Right ventricle myocardium inferior (tissue), 1 donor: Measurements from ENCODE around the gene GRB14. TPM values are rescaled to one million over a fixed set of nuclear protein-coding genes. Genes with fewer than 3 reads are reported as not detected.
A peak's percentile ranks its signal among the peaks of the same experiment; 100 is the strongest.
"Not testable (repeated sequence)": the region's sequence is repeated elsewhere in the genome, so short reads cannot be mapped to it uniquely, and the experiment has no call there.

ENCODE experiments used
- ATAC-seq: fragments of 200-7000 bp; cut with Tn5 transposase; one replicate; pipeline ENCODE4 v1.9.1; 2020; ENCODE audit warnings: mild to moderate bottlenecking, moderate library complexity
- DNase-seq: peaks from one replicate; pipeline ENCODE4 v3.0.0; 2021; ENCODE audit errors: missing footprints
- intact Hi-C: fragments of 100-400 bp; cut with DNase I; formaldehyde crosslinking; loops from one replicate; pipeline ENCODE4 v1.11.0; 2022
- total RNA-seq: library from RNA; stranded (reverse); fragmentation: NEBNext Ultra II Directional; extraction: Animal tissue kit (Norgen Biotek cat#: 25700); gene quantifications from one replicate; pipeline ENCODE4 v1.2.1, GENCODE V29; 2021
- donor health status: DM: no; HTN: yes; CAD: no; lungs with severe emphysema.

Gene GRB14
- total RNA-seq, 1 donor from 2014 or later: 22.1 TPM

DNA sequence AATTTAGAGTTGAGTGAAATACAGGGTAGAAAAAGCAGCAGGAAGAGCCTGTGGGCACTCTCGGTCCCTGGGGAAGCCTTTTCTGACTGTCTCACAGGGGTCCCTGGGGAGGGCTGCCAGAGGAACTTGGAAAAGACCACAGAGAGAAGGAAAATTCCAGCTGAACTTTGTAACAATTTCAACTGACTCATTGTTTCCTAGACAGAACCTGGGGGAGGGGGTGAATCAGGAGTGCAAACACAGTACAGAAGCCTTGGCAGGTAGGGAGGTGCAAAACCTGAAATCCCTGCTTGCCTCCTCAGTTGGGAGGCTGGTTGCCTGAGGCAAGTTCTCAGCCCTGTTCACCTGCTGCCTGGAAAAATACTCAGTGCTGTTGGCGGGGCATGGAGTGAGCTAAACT, 106.8 kb downstream of the GRB14 start:
- intact Hi-C loops: no loop called here
- no peak for ATAC-seq
- no peak for DNase-seq

GRCh38 chr2:164512871-164513270, 108.4 kb downstream of the GRB14 start:
- DNase-seq (no peak), ATAC-seq (no peak)
- intact Hi-C loops: no loop called here

DNA sequence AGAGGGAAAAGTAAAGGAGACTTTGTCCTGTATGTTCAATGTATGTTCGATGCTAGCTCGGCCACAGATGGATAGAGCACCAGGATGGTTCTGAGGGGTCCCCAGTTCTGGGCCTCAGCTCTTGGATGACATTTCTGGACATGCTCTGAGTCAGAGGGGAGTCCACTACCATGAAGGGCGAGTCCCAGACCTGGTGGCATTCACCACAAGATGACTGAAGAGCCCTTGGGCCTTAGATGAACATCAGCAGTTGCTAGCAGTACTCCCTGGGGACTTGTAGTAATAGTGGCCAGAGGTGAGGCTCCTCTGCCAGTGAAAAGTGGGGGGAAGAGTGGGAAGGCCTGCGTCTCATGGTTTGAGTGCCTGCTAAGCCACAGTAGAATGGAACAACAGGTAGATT, 109.5 kb downstream of the GRB14 start:
- intact Hi-C loops: no loop called here
- ATAC-seq (no peak), DNase-seq (no peak)

- DNase-seq: no peak
- ATAC-seq: peak; percentile 95
- intact Hi-C loops: no loop called here
These were observed 110.4 kb downstream of the GRB14 start for GRCh38 chr2:164510895-164511294.

- ATAC-seq (no peak), DNase-seq (no peak)
- intact Hi-C loops: no loop called here
These were observed 112.0 kb downstream of the GRB14 start for GRCh38 chr2:164509137-164509877.

DNA sequence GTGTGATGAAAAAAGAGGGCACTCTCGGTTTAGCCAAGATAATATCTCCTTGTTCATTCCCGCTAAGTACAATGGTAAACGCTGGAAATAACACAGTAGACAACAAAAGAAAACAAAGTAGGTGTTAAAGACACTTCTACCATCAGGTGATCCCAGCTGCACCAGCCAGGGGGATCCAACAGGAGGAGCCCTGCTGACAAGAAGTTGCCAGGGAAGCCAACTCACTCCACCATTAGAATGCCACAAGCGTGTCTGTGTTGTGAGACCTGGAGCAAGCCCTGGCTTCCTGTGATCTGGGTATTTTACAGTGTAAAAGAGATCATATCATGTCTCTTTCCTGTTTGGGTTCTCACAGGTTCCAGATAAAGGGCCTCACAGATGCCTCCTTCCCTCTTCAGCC, 117.0 kb downstream of the GRB14 start:
- intact Hi-C loops: no loop called here
- ATAC-seq (no peak), DNase-seq (no peak)

DNA sequence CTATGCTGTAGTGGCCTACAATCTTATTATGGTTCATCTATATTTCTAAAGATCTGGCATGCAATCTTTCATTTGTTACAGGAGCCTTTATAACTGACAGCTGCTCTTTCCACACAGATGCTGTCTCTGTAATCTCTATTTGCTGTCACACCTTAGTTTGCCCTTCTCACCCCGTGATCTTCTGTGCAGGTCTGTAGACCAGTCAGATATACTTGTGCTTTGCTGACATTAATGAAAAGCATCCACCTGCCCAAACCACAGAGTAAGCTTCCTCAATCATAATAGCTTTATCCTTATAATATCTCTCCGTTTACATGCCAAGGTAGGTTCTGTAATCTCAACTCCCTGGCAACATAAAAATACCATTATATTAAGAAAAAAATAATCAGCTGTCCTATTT, 122.4 kb downstream of the GRB14 start:
- intact Hi-C loops: no loop called here
- ATAC-seq (no peak), DNase-seq (no peak)

DNA sequence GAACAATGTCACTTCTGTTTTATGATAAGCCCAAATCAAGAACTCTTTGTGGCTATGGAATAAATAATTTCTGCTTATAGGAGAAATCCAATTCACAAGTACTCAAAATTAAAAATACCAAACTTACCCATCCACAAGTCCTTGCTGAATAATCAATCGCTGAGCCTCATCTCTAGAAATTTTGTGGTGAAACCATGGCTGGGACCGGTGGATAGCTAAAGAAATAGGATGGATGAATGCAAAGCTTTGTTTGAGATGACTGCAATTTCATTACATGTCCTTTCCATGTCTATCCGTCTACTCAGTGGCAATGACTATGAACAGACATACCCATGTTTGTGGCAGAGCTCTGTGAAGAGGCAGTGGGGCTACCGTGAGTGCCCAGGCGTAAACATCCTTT, 124.4 kb downstream of the GRB14 start:
- no peak for DNase-seq
- intact Hi-C loops: no loop called here
- ATAC-seq: no peak

DNA sequence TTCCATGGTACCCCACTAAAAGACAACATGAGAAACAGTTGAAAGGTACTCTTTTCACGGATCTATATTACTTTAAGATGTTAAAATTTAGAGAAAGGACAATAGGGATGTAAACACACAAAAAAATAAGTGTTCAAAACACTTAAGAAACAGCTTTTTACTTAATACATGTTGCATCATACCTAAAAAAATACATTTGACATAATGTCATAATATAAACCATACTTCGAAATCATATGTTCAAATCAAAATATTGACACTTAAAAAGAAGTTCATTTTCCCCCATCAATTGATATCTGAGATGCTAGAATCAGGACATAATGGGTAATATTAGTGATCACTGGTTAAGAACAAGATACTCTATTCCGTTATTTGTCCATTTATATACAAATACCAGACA, 124.9 kb downstream of the GRB14 start:
- ATAC-seq: no peak

GRCh38 chr2:164495491-164496223, 125.6 kb downstream of the GRB14 start:
- no peak for ATAC-seq
- no peak for DNase-seq
- intact Hi-C loops: no loop called here

More for the DNA sequence above, 124.9 kb downstream of the GRB14 start:
- intact Hi-C loops: no loop called here
- no peak for DNase-seq

DNA sequence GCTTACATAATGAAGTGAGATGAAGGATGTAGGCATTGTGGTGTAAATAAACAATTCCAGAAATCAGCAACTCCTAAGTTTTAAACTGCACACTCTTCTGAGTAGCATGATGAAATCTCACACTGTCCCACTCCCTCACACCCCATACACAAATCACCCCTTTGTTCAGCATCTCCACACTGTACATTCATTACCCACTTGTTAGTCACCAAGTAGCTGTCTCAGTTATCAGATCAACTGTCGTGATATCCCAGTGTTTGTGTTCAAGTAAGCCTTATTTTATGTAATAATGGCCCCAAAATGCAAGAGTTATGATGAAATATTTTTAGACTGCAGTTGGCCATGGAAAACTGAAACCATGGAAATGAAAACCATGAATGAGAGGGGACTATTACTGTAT, 135.7 kb downstream of the GRB14 start:
- DNase-seq (no peak), ATAC-seq (no peak)
- intact Hi-C loops: no loop called here

GRCh38 chr2:164479460-164479859, 141.8 kb downstream of the GRB14 start:
- ATAC-seq: no peak
- intact Hi-C loops: loop anchor here (5.0 kb wide), 1 partner anchor 1297 kb away; no protein-coding TSS in a partner anchor
- no peak for DNase-seq

GRCh38 chr2:164478205-164478604, 143.1 kb downstream of the GRB14 start:
- no peak for ATAC-seq
- intact Hi-C loops: loop anchor here (5.0 kb wide), 1 partner anchor 1296 kb away; no protein-coding TSS in a partner anchor
- DNase-seq: no peak

DNA sequence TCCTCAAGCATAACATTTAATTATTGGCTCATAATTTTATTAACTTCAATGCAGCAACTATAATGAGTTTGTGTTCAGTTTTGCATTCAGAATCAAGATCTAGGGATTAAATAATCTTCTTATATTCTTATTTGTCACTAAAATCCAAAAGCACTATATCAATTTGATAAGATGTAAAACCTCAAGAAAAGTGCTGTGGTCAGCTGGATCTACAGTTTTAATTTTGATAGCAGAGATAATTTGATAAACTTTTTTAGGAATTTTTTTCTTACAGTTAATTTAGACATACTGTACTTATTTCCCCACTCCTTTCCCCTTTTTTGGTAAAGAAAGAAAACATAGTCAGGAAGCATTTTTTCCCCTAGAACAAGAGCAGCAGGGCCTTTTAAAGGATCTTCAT, 146.4 kb downstream of the GRB14 start:
- DNase-seq (no peak), ATAC-seq (no peak)
- intact Hi-C loops: loop anchor here (5.0 kb wide), 1 partner anchor 1293 kb away; no protein-coding TSS in a partner anchor

DNA sequence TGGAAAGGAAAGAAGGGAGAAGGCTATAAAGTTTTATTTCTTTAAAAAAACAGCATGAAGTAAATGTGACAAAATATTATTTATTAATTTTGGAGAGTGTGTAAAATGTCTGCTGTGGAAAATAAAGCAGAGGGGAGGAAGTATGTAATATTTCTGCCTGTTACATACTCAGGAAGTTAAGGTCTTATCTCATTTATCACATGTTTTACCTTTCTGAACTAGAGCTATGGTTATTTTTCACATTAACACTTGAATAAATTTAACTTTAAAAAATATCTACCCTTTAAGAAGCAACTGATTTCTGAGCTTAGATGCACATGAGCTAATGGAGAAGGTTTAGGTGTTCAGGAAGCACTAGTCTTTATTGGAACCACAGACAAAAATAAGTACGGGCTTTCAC, 148.3 kb downstream of the GRB14 start:
- intact Hi-C loops: no loop called here
- DNase-seq (no peak), ATAC-seq (no peak)

DNA sequence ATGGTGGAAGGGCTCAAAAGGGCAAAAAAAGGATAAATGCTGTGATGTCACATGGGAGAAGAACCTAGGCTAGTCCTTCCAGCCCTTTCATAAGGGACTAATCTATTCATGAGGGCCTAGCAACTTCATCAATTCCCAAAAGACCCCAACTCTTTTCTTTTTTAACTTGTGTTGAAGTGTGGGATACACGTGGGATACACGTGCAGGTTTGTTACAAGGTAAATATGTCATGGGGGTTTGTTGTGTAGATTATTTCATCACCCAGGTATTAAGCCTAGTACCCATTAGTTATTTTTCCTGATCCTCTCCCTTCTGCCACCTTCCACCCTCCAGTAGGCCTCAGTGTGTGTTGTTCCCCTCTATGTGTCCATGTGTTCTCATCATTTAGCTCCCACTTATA, 156.2 kb downstream of the GRB14 start:
- DNase-seq, intact Hi-C loops, ATAC-seq: not testable (repeated sequence)

DNA sequence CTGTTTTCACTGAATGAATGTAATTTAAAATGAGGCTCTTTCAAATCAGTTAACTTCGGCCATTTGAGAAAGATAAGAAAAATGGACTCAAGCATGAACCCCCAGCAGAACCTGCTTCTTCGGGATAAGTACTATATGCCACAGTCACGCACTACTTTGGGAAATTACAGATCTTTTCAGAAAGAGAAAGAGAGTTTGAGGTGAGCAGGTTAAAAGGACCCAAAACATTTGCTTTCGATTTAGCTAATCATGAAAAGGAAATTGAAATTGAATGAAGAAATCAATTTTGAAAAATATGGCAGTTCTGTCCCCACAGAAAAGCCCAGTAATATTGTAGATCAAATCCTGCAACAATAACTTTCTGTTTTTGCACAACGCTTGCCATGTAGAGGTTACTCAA, 156.9 kb downstream of the GRB14 start:
- ATAC-seq: no peak
- no peak for DNase-seq
- intact Hi-C loops: no loop called here

DNA sequence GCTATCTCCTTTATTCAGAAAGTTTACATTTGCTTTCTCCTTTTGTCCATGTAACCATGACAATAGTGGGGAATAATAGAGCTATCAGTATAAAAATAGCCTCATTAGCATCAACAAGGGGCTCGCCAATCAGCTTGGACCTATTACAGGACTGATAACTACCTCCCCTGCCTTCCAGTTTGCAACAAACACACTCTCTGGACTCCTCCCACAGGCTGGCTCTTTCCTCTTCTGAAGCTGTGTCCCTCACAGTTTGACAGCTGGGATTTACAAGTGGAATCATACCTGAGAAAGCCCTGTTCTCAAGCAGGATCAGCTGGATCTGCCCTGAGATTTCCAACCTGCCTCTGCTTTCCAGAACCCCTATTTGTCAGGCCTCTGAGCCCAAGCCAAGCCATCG, 162.5 kb downstream of the GRB14 start:
- no peak for ATAC-seq
- no peak for DNase-seq
- intact Hi-C loops: no loop called here

DNA sequence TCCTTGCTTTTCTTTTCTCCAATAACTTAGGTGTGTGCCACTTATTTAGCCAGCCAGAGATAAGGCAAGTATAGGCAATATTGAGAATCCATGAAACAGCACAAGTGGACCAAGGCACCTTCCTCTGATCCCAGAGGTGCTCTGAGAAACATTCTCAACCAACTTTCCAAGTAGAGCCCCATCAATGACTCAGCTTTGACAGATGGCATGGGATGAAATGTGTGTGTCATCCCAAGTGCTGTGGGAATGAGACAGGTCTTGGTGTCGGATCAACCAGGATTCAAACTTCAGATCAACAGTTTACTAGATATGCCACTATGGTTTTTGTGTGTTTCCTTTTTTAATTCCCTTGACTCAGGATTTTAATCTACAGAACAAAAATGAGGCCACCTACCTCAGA, 164.0 kb downstream of the GRB14 start:
- intact Hi-C loops: no loop called here
- ATAC-seq: no peak
- DNase-seq: no peak

GRCh38 chr2:164456619-164457018, 164.7 kb downstream of the GRB14 start:
- intact Hi-C loops: no loop called here
- ATAC-seq: no peak
- DNase-seq: no peak
